Fibroblast of skin of right quadriceps (primary cell): ENCODE results near the gene SDHAF1.
"Not testable (repeated sequence)": the region's sequence is repeated elsewhere in the genome, so short reads cannot be mapped to it uniquely, and the experiment has no call there.

Source experiments
- DNase-seq: peaks from one replicate; pipeline ENCODE4 v3.0.0-alpha.2; 2013

Gene SDHAF1

GRCh38 chr19:36025541-36025940 lies 30.6 kb downstream of the SDHAF1 start:
- DNase-seq = no peak

- DNase-seq = no peak
These were observed 31.3 kb downstream of the SDHAF1 start for GRCh38 chr19:36026091-36026876.

GRCh38 chr19:36027696-36028095 lies 32.7 kb downstream of the SDHAF1 start:
- DNase-seq = no peak

GRCh38 chr19:36028313-36029041 lies 33.5 kb downstream of the SDHAF1 start:
- no peak for DNase-seq

GRCh38 chr19:36030264-36031148 lies 35.5 kb downstream of the SDHAF1 start:
- peak; percentile 16 for DNase-seq

GRCh38 chr19:36031308-36031707 lies 36.3 kb downstream of the SDHAF1 start:
- DNase-seq = no peak

- peak; percentile 77 for DNase-seq
These were observed 37.5 kb downstream of the SDHAF1 start, which contains the start of gene CLIP3 for GRCh38 chr19:36032251-36033104. Gene CLIP3, minus strand, starts transcription at chr19:36032873. Its CDS starts 516 bp downstream, at chr19:36032357.

GRCh38 chr19:36040495-36040894 lies 45.5 kb downstream of the SDHAF1 start:
- no peak for DNase-seq

- not testable (repeated sequence) for DNase-seq
These were observed 46.1 kb downstream of the SDHAF1 start for GRCh38 chr19:36041092-36041491.

- DNase-seq = peak; percentile 95
These were observed 46.8 kb downstream of the SDHAF1 start for GRCh38 chr19:36041831-36042230.

GRCh38 chr19:36043952-36044351 lies 49.0 kb downstream of the SDHAF1 start:
- no peak for DNase-seq
